ENCODE measurements around the gene CCDC88C. TPM values are rescaled to one million over a fixed set of nuclear protein-coding genes. Genes with fewer than 3 reads are reported as not detected.
A peak's percentile ranks its signal among the peaks of the same experiment; 100 is the strongest.

CCDC88C gene
- total RNA-seq, 1 donor from 2014 or later, result 8.2 TPM

- DNase-seq (ENCODE audit: low read depth), result no peak
These were observed 17.6 kb downstream of the CCDC88C start for GRCh38 chr14:91399868-91400640.

DNA sequence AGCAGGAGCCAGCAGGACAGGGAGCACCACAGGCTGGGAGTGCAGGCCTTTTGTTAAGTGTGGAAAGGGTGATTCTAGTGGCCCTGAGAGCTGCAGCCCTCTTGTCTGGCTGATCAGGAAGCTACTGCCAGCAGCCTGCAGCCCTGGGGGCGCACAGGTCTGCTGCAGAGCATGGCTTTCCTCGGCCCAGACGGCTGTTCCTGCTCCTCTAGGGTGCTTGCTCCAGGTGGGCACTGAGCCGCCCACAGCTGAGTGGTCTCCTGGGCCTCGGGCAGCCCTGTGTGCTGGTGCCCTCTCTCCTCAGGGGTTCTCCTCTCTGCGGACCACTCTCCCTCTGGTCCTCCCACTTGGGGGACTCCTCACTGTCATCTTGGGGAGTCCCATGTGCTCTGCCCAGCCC lies 18.9 kb downstream of the CCDC88C start:
- no peak for DNase-seq (ENCODE audit: low read depth)

DNA sequence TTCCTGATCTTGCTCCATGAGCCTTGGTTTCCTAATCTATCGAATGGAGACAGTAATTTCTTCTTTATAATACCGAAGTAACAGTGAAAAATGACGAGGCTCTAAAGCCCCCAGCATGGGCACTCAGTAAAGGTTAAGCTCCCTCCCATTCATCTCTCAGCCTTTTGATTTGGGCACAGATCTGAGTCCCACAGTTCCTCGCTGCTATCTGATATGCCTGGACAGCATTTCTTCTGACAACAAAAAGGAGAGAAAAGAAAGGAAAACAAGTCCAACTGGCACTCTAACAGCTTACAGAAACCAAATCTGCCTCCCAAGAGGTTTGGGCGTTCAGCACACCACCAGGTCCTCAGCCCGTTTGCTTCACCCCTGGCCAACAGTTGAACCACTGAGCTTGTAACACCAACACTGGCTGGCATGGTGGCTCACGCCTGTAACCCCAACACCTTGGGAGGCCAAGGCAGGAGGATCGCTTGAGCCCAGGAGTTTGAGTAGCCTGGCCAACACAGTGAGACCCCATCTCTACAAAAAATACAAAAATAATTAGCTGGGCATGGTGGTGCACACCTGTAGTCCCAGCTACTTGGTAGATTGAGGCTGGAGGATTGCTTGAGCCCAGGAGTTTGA lies 19.5 kb downstream of the CCDC88C start:
- DNase-seq (ENCODE audit: low read depth), result no peak

DNA sequence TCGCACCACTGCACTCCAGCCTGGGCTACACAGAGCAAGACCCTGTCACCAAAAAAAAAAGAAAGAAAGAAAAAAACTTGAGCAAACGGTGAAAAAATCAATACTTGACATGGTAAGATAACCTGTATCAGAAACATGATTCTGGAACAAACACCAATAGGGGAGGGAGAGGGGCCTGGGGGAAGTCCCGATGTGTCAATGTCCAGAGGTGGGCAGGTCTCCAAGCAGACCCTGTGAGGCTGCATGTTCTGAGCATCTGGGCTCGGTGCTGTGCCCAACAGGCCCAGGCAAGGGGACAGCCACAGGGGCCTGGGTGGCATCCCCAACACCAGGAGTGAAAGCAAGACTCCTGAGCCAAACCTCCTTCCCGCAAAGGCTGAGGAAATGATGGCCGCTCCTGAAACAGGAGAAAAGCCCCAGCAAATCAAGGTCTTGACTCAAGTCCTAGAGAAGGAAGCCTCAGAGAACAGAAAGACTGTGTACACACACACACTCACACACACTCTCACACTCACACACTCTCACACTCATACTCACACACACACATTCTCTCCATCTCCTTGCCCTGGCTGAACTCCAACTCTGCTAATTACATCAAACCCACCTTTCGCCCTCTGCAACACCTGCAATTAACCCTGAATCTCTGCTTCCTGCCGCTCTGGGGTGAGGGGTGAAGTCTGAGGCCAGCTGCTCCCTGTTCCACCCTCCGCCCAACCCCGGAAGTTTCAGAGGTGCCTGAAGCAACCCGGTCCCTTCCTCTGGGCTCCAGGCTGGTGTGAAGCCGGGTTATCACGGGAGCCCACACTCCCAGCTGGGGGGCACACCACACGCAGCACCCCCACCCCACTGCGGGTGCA lies 20.4 kb downstream of the CCDC88C start:
- no peak for DNase-seq (ENCODE audit: low read depth)

- DNase-seq (ENCODE audit: low read depth), result no peak
These were observed 21.5 kb downstream of the CCDC88C start for GRCh38 chr14:91396013-91396660.

GRCh38 chr14:91395466-91395865 lies 22.2 kb downstream of the CCDC88C start:
- DNase-seq (ENCODE audit: low read depth), result no peak

- DNase-seq (ENCODE audit: low read depth), result no peak
These were observed 23.2 kb downstream of the CCDC88C start for GRCh38 chr14:91394105-91395081.

GRCh38 chr14:91392623-91393303 lies 24.9 kb downstream of the CCDC88C start:
- DNase-seq (ENCODE audit: low read depth), result no peak

DNA sequence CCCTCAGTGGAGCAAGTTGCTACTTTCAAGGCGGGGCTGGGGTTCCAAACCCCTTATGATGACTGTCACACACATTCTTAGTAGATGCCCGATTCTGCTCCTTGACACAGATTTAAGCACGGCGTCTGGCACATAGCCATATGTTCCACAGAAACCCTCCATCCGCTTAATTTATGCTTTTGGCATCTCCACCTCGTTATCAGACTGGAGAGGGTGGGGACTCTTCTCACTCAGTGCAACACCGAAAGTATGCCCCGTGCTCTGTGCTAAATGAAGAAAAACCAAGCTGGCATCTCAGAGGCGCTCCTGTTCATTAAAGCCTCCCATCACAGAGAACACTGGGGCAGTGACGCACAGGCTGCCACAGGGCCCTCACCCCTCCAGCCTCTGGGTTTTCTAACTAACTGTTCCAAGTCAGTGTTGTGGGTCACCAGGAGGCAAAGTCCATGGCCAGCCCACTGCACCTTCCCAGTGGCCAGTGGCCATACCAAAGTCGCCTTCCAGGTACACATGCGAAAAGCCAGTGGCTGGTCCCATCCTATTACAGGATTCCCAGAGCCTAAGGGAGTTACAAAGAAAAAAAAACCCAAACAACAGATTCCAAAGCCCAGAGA lies 27.3 kb downstream of the CCDC88C start:
- no peak for DNase-seq (ENCODE audit: low read depth)

DNA sequence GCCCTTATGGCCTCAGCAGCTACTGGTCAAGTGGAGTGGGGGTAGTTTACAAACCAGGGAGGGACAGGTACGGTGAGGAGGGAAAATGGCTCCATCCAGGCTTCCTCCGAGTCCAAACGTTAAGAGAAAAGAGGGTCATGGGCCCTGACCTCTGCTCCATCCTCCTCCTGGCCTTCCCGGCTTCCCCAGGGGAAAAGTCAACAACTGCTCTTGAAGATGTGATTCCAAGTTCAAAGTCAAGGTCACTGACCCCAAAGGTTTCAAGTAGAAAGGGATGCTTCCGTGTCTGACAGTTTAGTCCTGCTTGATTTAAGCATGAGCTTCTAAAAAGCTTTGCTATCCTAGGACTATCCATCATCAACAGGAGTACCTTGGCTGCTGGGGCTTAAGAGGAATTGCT lies 28.5 kb downstream of the CCDC88C start:
- DNase-seq (ENCODE audit: low read depth), result no peak

GRCh38 chr14:91388551-91388975 lies 29.1 kb downstream of the CCDC88C start:
- no peak for DNase-seq (ENCODE audit: low read depth)

- no peak for DNase-seq (ENCODE audit: low read depth)
These were observed 29.7 kb downstream of the CCDC88C start for GRCh38 chr14:91387951-91388381.

DNA sequence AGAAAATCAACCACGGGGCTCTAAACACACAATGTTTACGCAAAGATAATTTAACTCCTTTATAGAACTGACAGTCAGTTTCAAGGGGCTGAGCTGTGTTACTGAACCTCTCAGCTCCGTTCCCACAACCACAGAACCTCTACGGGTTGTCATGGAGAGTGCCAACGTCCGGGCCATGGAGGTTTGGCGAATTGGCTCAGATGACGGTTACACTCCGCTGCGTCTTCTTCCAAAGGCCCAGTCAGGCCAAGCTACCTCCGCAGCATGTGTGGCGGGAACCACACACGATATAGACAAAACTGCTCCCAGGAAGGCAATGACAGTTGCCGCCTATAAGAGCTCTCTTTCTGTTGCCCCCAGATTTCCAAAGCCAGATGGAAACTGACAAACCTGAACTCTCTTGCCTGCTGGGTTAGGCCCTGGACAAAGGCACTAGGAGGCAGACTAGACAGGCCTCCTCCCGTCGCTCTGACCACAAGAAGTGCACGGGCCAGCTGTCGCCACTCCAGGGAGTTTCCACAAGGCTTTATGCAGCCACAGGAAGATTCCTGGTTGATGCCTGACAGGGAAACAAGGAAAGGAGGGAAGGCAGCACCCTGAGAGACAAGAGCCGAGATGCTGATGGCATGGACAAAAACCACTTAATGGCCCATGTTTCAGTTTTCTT lies 30.3 kb downstream of the CCDC88C start:
- DNase-seq (ENCODE audit: low read depth), result peak; percentile 47

- no peak for DNase-seq (ENCODE audit: low read depth)
These were observed 31.9 kb downstream of the CCDC88C start for GRCh38 chr14:91385697-91386096.

GRCh38 chr14:91385224-91385623 lies 32.4 kb downstream of the CCDC88C start:
- DNase-seq (ENCODE audit: low read depth), result no peak

DNA sequence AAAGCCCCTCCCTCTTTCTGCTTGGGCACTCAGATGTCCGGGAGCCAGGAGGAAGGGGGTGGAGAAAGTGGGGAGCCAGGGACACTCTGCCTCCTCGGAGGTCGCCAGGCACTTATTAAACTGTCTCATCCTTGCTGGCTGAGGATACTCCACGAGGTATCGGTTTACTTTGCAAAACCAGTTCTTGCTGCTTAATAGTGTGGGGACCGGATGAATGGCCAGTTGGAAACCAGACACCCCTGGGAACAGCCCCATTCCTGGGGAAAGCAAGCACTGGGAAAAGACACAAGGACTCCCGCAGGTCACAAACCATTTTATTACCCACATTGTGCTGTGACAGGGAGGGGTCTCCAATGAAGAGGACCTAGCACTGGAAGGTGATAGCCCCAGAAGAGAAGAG lies 34.2 kb downstream of the CCDC88C start:
- no peak for DNase-seq (ENCODE audit: low read depth)

DNA sequence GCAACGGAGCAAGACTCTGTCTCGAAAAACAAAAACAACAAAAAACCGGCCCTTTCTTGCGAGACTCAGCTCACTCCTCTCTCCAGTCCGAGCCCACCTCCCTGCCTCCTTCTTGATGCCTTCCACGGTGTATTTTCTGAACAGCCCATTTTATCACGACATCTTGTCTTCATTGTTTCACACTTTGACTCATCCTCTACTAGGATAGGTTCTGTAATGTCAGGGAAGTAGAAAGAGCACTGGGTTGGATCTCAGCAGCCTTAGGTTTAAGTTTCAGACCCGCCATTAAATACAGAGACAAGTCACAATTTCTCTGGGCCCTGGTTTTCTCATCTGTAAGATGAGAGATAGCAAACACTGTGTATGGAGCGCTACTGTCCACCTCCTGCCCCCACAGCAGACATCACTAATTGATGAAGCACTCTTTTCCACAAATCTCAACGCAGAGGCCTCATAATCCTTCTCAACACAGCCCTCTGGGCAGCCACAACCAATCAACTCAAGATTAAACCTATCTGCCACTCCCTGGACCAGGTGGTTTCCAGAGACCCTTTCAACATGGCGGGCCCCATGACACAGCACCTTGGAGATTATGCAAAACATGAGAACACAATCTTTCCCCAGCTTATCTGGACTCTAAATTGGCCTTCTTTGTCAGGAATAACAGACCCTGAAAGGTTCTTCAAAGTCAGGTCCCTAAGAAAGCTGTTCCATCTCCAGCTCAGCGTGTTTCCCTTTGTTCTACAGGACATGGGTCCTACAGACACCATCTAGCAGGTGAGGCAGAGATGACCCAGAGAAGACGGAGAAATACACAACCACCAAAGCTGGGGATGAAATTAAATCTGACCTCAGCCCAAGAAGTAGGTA lies 35.6 kb downstream of the CCDC88C start:
- no peak for DNase-seq (ENCODE audit: low read depth)
